ENCODE data around the gene ZFC3H1. TPM values are rescaled to one million over a fixed set of nuclear protein-coding genes. Genes with fewer than 3 reads are reported as not detected.

ZFC3H1 gene
- total and polyA plus RNA-seq, 2 of the 4 experiments (the other 2 are of a cell fraction) = 16.8 to 23.3 TPM

- dilution Hi-C loops (cut with HindIII; ENCODE audit: low sequenced_read_pairs, unreplicated experiment) (no loop called here), in situ Hi-C loops (cut with MboI; ENCODE audit: low sequenced_read_pairs) (loop anchor here (25.0 kb wide), 1 partner anchor 590 kb away; the partner anchor contains the start of gene TRHDE), intact Hi-C loops (cut with micrococcal nuclease) (no loop called here)
- Histone ChIP-seq H2AK9ac (replicated peaks; ENCODE audit: low read depth, low read length, poor library complexity) (no peak overlapping the region), H3K9me1 (ENCODE audit: insufficient read depth, low read length) (no peaks in the 10 kb centered on the region), H3K9ac (ENCODE audit: low read depth, low read length) (no peak overlapping the region), H3K36me3 (ENCODE audit: control insufficient read depth, insufficient read depth, low read length) (no peaks in the 10 kb centered on the region), H3K27ac (ENCODE audit: insufficient read depth, low read length) (no peak overlapping the region), H3K4me2 (ENCODE audit: low read depth, low read length) (no peak overlapping the region), H3K4me3 (ENCODE audit: insufficient read depth, low read depth, low read length) (no peak overlapping the region), H3K9me3 (ENCODE audit: control insufficient read depth, insufficient read depth, low read length) (no peaks in the 10 kb centered on the region), H4K20me1 (ENCODE audit: insufficient read depth, low read length) (no peaks in the 10 kb centered on the region), H3K4me1 (ENCODE audit: control insufficient read depth, insufficient read depth, low read length) (no peaks in the 10 kb centered on the region), H3K23ac (ENCODE audit: low read depth, low read length) (no peak overlapping the region), H4K91ac (ENCODE audit: insufficient read depth, low read depth, low read length) (no peak overlapping the region), H2BK20ac (ENCODE audit: low read depth, low read length) (no peak overlapping the region), H3K56ac (ENCODE audit: extremely low read depth, insufficient read depth, low read length) (no peak overlapping the region), H2BK15ac (ENCODE audit: low read depth, low read length) (no peak overlapping the region), H3K14ac (replicated peaks; ENCODE audit: low read depth, low read length) (no peak overlapping the region), H4K5ac (ENCODE audit: low read depth, low read length) (no peak overlapping the region), H2BK120ac (ENCODE audit: low read depth, low read length) (no peak overlapping the region), H3K79me1 (ENCODE audit: low read depth in 1 of 2, low read length in 2 of 2) (0 out of 4 replicates have a peak, but pooled peaks cover 0 to 3% of the 10 kb centered on the region in 2 experiments), H2AFZ (replicated peaks; ENCODE audit: low read length, poor library complexity) (no peak overlapping the region), H3K27me3 (ENCODE audit: control insufficient read depth, insufficient read depth, low read length) (no peaks in the 10 kb centered on the region), H3K4ac (ENCODE audit: low read depth, low read length) (no peak overlapping the region), H4K8ac (ENCODE audit: low read depth in 2 of 2, low read length in 2 of 2) (no peak overlapping the region), H3K18ac (ENCODE audit: low read depth, low read length) (no peak overlapping the region), H2AK5ac (ENCODE audit: low read depth, low read length) (no peak overlapping the region), H2BK5ac (ENCODE audit: low read depth, low read length, poor library complexity, severe bottlenecking) (no peak overlapping the region)
- TF ChIP-seq CEBPB (IDR thresholded peaks at IDR 0.05; ENCODE audit: low read depth, low read length) = no peak
- TF ChIP-seq MAFK (IDR thresholded peaks at IDR 0.05; ENCODE audit: low read depth, low read length) = no peak
- no peak for TF ChIP-seq RAD21 (IDR thresholded peaks at IDR 0.05; ENCODE audit: low read length)
- TF ChIP-seq POLR2A (IDR thresholded peaks at IDR 0.05; ENCODE audit: low read depth, low read length) = no peak
- no peak for TF ChIP-seq BHLHE40 (IDR thresholded peaks at IDR 0.05; ENCODE audit: low read depth, low read length)
- TF ChIP-seq MXI1 (IDR thresholded peaks at IDR 0.05; ENCODE audit: borderline replicate concordance, low read depth, low read length) = no peak
- no peak for TF ChIP-seq RFX5 (IDR thresholded peaks at IDR 0.05; ENCODE audit: low read depth, low read length)
- TF ChIP-seq, protein P1, sequence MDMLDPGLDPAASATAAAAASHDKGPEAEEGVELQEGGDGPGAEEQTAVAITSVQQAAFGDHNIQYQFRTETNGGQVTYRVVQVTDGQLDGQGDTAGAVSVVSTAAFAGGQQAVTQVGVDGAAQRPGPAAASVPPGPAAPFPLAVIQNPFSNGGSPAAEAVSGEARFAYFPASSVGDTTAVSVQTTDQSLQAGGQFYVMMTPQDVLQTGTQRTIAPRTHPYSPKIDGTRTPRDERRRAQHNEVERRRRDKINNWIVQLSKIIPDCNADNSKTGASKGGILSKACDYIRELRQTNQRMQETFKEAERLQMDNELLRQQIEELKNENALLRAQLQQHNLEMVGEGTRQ (IDR thresholded peaks at IDR 0.05; ENCODE audit: low read depth, low read length) = no peak
- TF ChIP-seq CHD1 (IDR thresholded peaks at IDR 0.05; ENCODE audit: low read depth, low read length) = no peak
- TF ChIP-seq MAZ (IDR thresholded peaks at IDR 0.05; ENCODE audit: borderline replicate concordance, low read depth, low read length) = no peak
- no peak for ATAC-seq (ENCODE audit: low read depth)
- no peak for DNase-seq
- ChIA-PET POLR2A (ENCODE audit: unreplicated experiment) (interaction anchor here (0.8 kb wide), 1 partner anchor 8 kb away, joined by 3 read pairs; the partner anchor contains the start of gene ZFC3H1), CTCF (no interaction called here)
- WGBS, 2 experiments (ENCODE audit: extremely low coverage in 2 of 2, insufficient read length in 1 of 2) = no CpG with 5 or more reads among the region's 1 CpG
- BruUV-seq (replicated peaks) = no TSS peak
Measured at GRCh38 chr12:71671816-71672215, 8.2 kb upstream of the ZFC3H1 start.

Data from IMR-90 (cell line).